ENCODE measurements around the gene TEDC2.
A peak's percentile ranks its signal among the peaks of the same experiment; 100 is the strongest.
"Not testable (repeated sequence)": the region's sequence is repeated elsewhere in the genome, so short reads cannot be mapped to it uniquely, and the experiment has no call there.

The TEDC2 gene

DNA sequence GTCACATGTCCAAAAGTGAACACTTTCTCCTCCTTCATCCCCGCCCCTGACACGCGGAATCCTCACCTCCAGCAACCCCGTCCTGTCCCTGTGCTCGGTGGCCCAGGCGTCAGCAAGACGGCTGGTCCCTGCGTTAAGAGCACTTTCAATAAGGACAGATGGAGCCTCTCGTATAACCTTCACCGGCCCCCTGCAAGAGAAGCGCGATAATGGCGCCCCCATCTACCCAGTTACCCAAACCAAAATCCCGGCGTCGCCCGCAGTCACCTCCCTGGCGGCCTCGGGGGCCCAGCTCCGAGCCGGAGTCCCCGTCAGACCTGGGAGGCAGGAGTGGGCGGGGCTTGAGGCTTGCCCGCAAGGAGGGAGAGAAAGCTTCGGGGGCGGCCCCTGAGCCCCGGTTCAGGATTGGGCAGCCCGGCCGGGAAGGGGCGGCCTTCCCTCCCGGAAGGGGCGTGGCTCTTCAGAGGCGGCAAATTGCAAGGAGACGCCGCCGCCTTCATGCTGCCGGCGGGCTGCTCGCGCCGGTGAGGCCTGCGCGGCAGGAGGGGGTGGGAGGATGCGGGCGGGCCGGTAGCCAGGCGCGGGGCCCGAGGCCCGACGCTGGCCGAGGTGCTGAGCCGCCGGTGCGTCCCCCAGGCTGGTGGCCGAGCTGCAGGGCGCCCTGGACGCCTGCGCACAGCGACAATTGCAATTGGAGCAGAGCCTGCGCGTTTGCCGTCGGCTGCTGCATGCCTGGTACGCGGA is at the start of gene TEDC2:
TSS of gene TEDC2 (plus strand) at position 463 of the 744 bp plus-strand sequence. CDS start at position 499, 36 bp downstream.
- peak; percentile 95 for DNase-seq

DNA sequence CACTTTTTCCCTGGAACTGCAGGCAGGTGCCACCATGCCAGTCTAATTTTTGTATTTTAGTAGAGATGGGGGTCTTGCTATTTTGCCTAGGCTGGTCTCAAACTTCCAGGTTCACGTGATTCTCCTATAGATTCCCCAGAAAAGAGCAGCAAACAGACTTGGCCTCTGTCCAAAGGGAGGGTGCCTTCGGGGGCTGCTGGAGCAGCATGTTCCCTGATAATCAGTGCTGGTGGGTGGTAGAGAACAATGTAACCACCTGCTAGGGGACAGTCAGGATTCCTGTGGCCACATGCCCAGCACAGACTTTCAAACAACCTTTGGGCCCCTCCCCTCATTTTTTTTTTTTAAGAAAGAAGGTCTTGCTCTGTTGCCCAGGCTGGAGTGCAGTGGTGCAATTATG is 44.8 kb upstream of the TEDC2 start:
- no peak for DNase-seq

- no peak for DNase-seq
Measured at GRCh38 chr16:2420035-2420434, 39.9 kb upstream of the TEDC2 start.

DNA sequence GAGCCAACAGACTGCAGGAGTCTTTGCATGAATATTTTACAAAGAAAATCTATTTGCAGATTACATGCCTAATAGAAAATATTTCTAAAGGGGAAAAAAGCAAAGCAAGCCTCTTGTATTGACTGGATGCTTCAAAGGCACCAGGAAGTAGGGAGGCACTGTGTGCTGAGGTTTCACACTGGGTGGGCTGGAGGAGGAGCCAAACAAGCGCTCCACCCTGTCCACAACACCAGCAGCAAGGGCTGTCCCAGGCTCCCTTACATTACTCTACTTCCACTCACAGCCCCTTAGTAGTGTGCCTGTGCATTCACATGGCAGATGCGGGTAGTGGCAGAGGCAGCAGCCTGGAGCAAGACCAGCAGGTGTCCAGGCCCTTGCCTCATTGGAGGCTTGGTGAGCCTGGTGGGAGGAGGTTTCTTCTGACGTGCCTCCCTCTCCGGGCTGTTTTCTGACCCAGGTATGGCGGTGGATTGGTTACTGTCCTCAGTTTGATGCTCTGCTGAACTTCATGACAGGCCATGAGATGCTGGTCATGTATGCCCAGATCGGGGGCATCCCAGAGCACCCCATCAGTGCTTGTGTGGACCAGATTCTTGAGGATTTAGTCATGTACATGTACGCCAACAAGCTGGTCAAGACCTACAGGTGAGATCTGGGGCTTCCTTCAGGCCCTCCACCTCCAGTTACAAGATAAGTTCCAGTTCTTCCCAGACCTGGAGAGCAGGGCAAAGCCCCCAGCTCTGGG is 37.6 kb upstream of the TEDC2 start:
- DNase-seq: no peak

DNA sequence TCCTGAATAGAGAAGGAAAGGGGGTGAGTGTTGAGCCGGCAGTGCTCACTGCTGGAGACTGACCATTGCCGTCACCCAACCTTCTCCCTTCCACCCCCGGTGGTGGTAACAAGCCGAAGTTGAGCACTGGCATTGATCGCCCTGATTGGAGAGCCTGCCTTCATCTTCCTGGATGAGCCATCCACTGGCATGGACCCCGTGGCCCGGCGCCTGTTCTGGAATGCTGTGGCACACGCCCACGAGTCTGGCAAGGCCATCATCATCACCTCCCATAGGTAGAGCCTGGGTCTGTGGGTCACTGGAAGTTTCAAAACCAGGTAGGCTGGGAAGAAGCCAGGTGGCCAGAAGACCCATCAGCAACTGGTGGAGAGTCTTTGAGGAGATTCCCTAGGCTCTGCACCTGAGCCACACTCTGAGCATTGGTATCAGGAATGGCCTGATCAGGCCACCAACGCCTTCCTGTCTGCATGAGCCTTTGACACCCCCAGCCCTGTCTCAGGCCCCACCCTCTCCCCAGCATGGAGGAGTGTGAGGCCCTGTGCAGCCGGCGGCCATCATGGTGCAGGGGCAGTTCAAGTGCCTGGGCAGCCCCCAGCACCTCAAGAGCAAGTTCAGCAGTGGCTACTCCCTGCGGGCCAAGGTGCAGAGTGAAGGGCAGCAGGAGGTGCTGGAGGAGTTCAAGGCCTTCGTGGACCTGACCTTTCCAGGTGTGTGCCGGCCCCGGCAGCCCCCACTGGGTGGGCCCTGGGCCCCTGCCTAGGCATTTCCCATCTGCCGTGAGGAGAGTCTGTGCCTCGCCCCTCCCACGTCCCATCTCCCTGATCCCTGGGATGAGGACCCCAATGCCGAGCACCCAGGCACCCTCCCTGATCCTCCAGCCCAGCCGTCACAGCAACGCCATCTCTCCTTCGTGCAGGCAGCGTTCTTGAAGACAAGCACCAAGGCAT is 35.6 kb upstream of the TEDC2 start:
- DNase-seq: no peak

DNA sequence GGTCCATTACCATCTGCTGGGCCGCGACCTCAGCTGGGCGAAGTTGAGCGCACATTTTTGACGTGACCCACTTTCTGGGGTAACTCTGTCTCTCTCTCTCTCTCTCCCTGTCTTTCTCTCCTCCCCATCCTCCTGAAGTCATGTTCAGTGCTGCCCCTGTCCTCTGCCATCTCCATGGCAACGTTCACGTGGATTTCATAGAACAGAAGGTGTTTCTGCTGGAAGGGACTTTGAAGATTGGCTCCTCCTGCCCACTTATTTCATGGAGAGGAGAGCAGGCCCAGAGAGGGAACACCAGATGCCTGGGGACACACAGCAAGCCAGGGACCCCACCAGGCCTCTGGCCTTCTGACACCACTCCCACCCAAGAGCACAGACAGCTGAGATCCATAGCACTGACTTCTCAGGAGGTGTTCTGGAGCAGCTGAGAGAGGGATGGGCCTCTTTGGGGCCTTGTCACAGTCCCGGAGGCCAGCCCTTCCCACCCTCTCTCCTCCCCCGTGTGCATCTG is 34.8 kb upstream of the TEDC2 start:
- DNase-seq: no peak

DNA sequence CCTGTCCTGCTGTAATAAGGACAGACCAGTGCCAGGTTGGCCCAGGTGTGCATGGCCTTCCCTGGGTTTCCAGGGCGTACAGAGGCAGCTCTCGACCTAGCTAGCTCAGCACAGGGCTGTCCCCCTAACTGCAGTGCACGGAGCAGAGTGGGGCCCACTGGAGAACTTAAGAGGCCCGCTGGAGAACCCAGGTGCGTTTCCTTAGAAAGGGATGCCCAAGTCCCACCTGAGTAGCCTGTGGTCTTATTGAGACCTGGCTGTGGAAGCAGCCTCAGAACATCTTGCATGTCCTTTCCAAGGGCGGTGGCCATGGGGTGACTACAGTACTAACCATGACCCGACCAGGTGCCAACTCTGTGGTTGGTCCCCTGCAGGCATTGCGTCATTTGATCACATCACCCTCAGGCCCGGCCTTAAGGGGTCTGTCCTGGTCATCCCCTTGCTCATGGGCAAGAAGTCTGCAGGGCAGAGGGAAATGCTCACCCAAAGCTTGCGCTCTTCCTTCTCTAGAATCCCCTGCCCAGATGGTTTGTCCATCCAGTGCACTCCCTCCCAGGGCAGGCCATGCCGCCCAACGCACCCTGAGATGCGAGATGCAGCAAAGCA is 34.0 kb upstream of the TEDC2 start:
- no peak for DNase-seq

DNA sequence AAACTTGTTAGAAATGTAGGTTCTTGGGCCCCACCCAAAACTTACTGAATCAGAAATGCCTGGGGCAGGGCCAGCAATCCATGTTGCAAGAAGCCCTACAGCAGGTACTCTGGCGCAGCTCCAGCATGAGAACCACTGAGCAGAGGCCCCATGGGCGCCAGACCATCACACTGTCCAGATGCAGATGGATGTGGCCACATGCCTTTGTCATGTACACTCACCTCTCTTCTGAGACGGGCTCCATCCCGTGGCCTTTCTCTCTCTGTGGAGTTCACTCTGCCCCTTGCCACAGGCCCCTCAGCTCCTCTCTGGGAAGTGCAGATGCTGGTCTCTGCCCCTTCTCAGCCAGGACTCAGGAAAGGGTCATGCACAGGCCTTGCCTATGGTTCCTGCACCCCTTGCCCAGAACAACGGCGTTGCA is 33.0 kb upstream of the TEDC2 start:
- no peak for DNase-seq

GRCh38 chr16:2427526-2427925 is 32.4 kb upstream of the TEDC2 start:
- no peak for DNase-seq

DNA sequence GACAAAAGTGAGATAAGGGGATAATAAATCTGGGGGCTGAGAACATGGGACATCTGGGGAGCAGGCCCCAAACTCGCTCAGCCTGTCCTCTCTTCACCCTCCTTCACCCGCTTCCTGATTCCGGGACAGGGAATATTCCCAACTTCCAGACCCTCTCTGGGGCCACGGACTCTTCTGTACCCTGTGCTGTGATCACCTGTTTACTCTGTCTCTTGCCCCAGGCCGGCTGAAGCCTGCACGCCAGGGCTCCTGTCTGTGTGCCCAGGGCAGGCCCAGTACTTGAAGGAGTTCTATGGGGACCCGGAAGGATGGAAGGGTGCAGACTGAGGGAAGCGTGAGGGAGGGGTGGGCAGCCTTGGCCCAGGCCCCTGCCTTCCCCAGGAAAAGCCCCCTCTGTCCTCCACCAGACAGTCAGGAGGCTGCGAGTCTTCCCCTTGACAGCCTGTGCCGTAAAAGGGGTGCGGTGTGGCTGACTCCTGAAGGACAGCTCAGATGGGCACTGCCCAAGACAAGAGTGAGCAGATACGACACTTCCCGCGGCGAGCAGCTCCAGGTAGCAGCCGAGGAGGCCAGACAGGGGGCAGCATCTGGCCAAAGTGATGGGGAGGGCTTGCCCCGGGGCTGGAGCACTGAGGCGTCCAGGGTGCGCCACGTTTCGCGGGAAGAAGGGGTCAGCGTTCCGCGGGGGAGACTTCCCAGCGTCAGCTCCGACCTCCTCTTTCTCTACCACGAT is 31.7 kb upstream of the TEDC2 start:
- no peak for DNase-seq

DNA sequence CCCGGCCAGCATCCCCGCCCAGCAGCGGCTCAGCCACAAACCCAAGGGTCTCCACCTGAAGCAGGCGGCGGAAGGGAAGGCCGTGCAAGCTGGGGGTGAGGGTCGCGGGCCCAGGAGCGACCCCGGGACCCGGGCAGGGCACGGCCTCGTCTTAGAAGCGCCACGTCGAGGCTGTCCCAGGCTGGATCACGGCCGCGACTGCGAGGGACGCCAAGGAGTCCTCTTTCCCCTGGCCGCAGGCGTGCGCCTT is 31.2 kb upstream of the TEDC2 start:
- no peak for DNase-seq

- DNase-seq: peak; percentile 98
Measured at GRCh38 chr16:2429034-2429770, 30.7 kb upstream of the TEDC2 start, which contains the start of gene CCNF. CCNF (plus strand) TSS chr16:2429447; CDS start chr16:2429482, 35 bp downstream.

- no peak for DNase-seq
Measured at GRCh38 chr16:2429771-2430663, 29.9 kb upstream of the TEDC2 start.

DNA sequence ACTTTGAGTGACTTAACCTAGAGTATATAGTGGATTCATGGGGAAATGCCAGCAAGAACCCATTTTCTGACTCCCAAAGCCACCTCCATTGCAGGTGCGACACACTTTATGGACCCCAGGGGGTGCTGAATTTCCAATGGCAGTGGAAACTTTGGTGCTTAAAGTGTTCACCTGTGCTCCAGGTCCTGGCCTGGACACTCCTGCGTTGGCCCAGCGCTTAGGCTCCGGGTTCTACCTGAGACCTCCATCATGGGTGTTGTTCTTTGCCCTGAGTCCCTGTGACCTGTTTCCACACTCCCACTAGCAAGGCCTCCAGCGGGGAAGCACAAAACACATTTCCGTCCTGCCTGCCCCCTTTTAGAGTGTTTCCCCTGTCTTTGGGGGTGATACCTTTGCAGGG is 27.6 kb upstream of the TEDC2 start:
- DNase-seq: no peak

DNA sequence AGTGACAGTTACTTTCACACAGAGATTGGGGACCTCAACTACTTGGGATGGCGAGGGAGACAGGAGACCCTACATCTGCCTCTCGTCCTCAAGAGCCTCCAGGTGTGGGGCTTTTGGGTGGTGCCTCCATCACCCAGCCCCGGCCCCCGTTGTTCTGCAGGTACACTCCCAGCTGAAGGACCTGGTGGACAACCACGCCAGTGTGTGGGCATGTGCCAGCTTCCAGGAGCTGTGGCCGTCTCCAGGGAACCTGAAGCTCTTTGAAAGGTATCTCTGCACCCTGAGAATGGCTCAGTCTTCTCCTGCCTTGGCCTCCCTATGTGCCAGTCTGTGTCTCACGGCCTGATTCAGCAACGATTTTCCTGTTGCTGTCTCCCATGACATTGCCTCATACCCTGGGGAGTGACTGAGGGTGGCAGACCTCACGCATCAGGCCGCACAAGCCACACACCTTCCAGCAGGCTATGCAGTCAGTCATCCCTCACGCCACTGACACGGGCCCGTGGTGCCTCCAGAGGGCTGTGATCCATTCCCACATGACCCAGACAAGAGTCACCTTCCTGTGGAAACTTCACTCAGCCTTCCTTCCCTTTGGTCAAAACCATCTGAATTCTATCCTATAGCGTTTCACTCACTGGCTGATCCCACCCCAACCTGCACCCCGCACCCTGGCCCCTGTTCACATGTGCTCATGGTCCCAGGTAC is 27.0 kb upstream of the TEDC2 start:
- no peak for DNase-seq

- DNase-seq: not testable (repeated sequence)
Measured at GRCh38 chr16:2435236-2435635, 24.7 kb upstream of the TEDC2 start.

DNA sequence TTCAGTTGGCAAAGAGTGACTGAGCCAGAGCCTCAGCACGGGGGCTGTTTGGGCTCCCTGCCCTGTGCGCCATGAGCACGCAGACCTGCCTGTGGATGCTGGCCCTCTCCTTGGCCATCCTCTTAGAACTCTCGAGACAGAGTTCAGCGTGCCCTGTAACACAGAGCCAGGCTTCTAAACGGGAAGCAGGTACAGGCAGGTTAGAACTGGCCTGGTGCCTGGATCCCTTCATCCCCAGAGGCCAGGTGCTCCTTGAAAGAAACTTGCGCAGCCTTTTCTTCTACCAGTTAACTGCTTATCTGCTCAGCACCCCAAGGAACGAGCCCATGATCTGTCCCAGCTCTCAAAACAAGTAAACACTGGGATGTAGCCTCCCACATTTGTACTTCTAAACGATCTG is 23.8 kb upstream of the TEDC2 start:
- no peak for DNase-seq

DNA sequence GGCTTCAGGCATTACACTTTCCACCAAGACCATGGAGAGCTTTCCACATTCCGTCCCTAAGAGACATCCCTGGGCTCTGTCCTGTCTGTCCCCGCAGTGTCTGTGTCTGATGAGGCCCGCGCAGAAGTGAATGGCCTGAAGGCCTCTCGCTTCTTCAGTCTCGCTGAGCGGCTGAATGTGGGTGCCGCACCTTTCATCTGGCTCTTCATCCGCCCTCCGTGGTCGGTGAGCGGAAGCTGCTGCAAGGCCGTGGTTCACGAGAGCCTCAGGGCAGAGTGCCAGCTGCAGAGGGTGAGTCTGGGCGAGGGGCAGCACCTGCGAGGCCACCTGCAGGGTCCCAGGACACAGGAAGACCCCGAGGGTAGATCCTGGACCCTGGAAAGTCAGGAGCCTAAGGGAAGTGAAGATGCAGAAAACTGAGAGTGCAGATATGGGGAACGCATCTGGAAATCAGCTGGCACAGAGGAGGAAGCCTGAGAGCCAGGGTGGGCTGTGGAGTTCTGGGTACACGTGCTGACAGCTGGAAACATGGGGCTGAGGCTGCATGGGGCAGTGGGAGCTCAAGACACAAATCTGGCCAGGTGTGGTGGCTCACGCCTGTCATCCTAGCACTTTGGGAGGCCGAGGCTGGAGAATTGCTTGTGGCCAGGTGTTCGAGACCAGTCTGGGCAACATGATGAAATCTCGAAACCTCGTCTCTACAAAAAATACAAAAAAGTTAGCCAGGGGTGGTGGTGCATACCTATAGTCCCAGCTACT is 22.7 kb upstream of the TEDC2 start:
- no peak for DNase-seq

- no peak for DNase-seq
Measured at GRCh38 chr16:2438121-2438520, 21.8 kb upstream of the TEDC2 start.

Data from activated effector memory CD4-positive, alpha-beta T cell treated with Interleukin-2 at 50 U/mL for 16 hours (primary cell).